Prostate gland (tissue), 2 donors: ENCODE measurements around the gene GMPPB. TPM values are rescaled to one million over a fixed set of nuclear protein-coding genes. Genes with fewer than 3 reads are reported as not detected.

Experiments
- DNase-seq: peaks from one replicate; pipeline ENCODE4 v3.0.0-alpha.2; 2019; ENCODE audit warnings: low spot score
- H3K27ac ChIP-seq, 2 donors: fragments of 200-600 bp; sonication (generic); 2 replicates each; pipeline ENCODE4 v1.5.1; 2017 to 2019
- H3K27me3 ChIP-seq: fragments of 200-600 bp; sonication (generic); replicated peaks from 2 replicates; pipeline ENCODE4 v1.5.1; 2019; ENCODE audit not compliant: insufficient read depth
- H3K36me3 ChIP-seq, 2 donors: fragments of 200-600 bp; sonication (generic); 1 replicate in 1 of 2; 2 replicates in 1 of 2; pipeline versions ENCODE4 v1.5.1 to v1.8.1; 2017 to 2019
- H3K4me1 ChIP-seq: fragments of 200-600 bp; sonication (generic); replicated peaks from 2 replicates; pipeline ENCODE4 v1.5.1; 2019
- H3K4me3 ChIP-seq, 2 donors: fragments of 200-600 bp; sonication (generic); 2 replicates each; pipeline ENCODE4 v1.5.1; 2017 to 2019
- H3K9me3 ChIP-seq: fragments of 200-600 bp; sonication (generic); 2 replicates; pipeline ENCODE4 v1.5.1; 2017
- CTCF ChIP-seq, 4 experiments: fragments of 200-600 bp in 2 of 4; fragments of 450-650 bp in 2 of 4; sonication (generic) in 2 of 4; IDR thresholded peaks; 1 replicate in 3 of 4; 2 replicates in 1 of 4; pipeline ENCODE4 v1.5.1; 2016 to 2019; ENCODE audit warnings: antibody characterized with exemption in 4 of 4, mild to moderate bottlenecking in 2 of 4, moderate library complexity in 2 of 4
- POLR2A ChIP-seq: fragments of 450-650 bp; IDR thresholded peaks from one replicate; pipeline ENCODE4 v1.6.1; 2016; ENCODE audit warnings: antibody characterized with exemption, mild to moderate bottlenecking
- POLR2AphosphoS5 ChIP-seq: sonication (generic); formaldehyde crosslinking; IDR thresholded peaks from one replicate; pipeline ENCODE4 v1.6.1; 2017; ENCODE audit warnings: antibody characterized with exemption
- WGBS: methylation state at CpG from one replicate; pipeline ENCODE4 v1.1.5; 2018; 5-methylcytosine and 5-hydroxymethylcytosine counted together
- intact Hi-C: fragments of 100-400 bp; cut with DNase I; formaldehyde crosslinking; loops from one replicate; pipeline ENCODE4 v1.14.2; 2022
- total RNA-seq, 2 donors: library from RNA; depleted of rRNA; stranded (reverse); fragments of >200 nt; gene quantifications; one replicate each; pipeline ENCODE4 v1.1.0, GENCODE V29; 2016

Gene GMPPB
- total RNA-seq, 2 donors from 2014 or later: 28.8 to 60.1 TPM

- no peak overlapping the region for H3K4me3 ChIP-seq
- no peak overlapping the region for H3K27ac ChIP-seq
- H3K9me3 ChIP-seq: no peaks in the 10 kb centered on the region
- no peaks in the 10 kb centered on the region for H3K27me3 ChIP-seq
- no peak for DNase-seq
- TF ChIP-seq CTCF (IDR thresholded peaks at IDR 0.05) (no peak), POLR2AphosphoS5 (no peak), POLR2A (no peak)
- whole genome bisulfite sequencing: 92% methylated on average over 11 of the region's 11 CpGs
- H3K4me1 ChIP-seq: no peaks in the 10 kb centered on the region
- intact Hi-C loops: no loop called here
- H3K36me3 ChIP-seq: peaks cover 2 to 9% of the 10 kb centered on the region in 2 donors
Measured at GRCh38 chr3:49732597-49732996, 8.8 kb upstream of the GMPPB start.

- 99% methylated on average over 4 of the region's 4 CpGs for WGBS
Measured at GRCh38 chr3:49729966-49730609, 6.3 kb upstream of the GMPPB start.

GRCh38 chr3:49727924-49728361 lies 4.2 kb upstream of the GMPPB start:
- TF ChIP-seq POLR2A (no peak), POLR2AphosphoS5 (no peak), CTCF (IDR thresholded peaks at IDR 0.05) (no peak)
- intact Hi-C loops: no loop called here
- Histone ChIP-seq H3K9me3 (no peaks in the 10 kb centered on the region), H3K36me3 (peaks cover 0 to 16% of the 10 kb centered on the region in 2 donors), H3K4me1 (peaks cover 8% of the 10 kb centered on the region), H3K4me3 (no peak overlapping the region), H3K27ac (no peak overlapping the region), H3K27me3 (no peaks in the 10 kb centered on the region)
- no peak for DNase-seq
- 94% methylated on average over 15 of the region's 15 CpGs for WGBS

More at GRCh38 chr3:49729966-49730609, 6.3 kb upstream of the GMPPB start:
- no peak for TF ChIP-seq POLR2AphosphoS5
- TF ChIP-seq CTCF (IDR thresholded peaks at IDR 0.05): no peak
- no peak for TF ChIP-seq POLR2A
- Histone ChIP-seq H3K36me3 (peaks cover 0 to 16% of the 10 kb centered on the region in 2 donors), H3K4me1 (no peaks in the 10 kb centered on the region), H3K9me3 (no peaks in the 10 kb centered on the region), H3K27me3 (no peaks in the 10 kb centered on the region), H3K27ac (no peak overlapping the region), H3K4me3 (no peak overlapping the region)
- intact Hi-C loops: no loop called here
- no peak for DNase-seq

- Histone ChIP-seq H3K4me1 (peaks cover 11% of the 10 kb centered on the region), H3K27ac (no peak overlapping the region), H3K9me3 (no peaks in the 10 kb centered on the region), H3K36me3 (peaks cover 0 to 16% of the 10 kb centered on the region in 2 donors), H3K4me3 (no peak overlapping the region), H3K27me3 (no peaks in the 10 kb centered on the region)
- TF ChIP-seq POLR2A: no peak
- TF ChIP-seq POLR2AphosphoS5: no peak
- no peak for TF ChIP-seq CTCF (IDR thresholded peaks at IDR 0.05)
- DNase-seq: no peak
- intact Hi-C loops: no loop called here
- WGBS: 93% methylated on average over 13 of the region's 19 CpGs
Measured at GRCh38 chr3:49727154-49727923, 3.6 kb upstream of the GMPPB start.
